Ishikawa (cell line): ENCODE results near the gene ING3.
A peak's percentile ranks its signal among the peaks of the same experiment; 100 is the strongest.

Experiments used
- CEBPB ChIP-seq: IDR thresholded peaks from 2 replicates; pipeline ENCODE4 v1.6.1; 2012
- CREB1 ChIP-seq: IDR thresholded peaks from 2 replicates; pipeline ENCODE4 v1.6.1; 2012; ENCODE audit warnings: low read depth
- EGR1 ChIP-seq: IDR thresholded peaks from 2 replicates; pipeline ENCODE4 v1.6.1; 2012
- EP300 ChIP-seq: IDR thresholded peaks from 2 replicates; pipeline ENCODE4 v1.6.1; 2012; ENCODE audit warnings: borderline replicate concordance
- FOXM1 ChIP-seq: IDR thresholded peaks from 2 replicates; pipeline ENCODE4 v1.6.1; 2012; ENCODE audit warnings: low read depth, borderline replicate concordance
- MAX ChIP-seq: IDR thresholded peaks from 2 replicates; pipeline ENCODE4 v1.6.1; 2012
- NFIC ChIP-seq: IDR thresholded peaks from 2 replicates; pipeline ENCODE4 v1.6.1; 2012
- RAD21 ChIP-seq: IDR thresholded peaks from 2 replicates; pipeline ENCODE4 v1.6.1; 2012; ENCODE audit warnings: low read depth
- TAF1 ChIP-seq: IDR thresholded peaks from 2 replicates; pipeline ENCODE4 v1.6.1; 2012; ENCODE audit warnings: low read depth, mild to moderate bottlenecking
- TCF12 ChIP-seq: IDR thresholded peaks from 2 replicates; pipeline ENCODE4 v1.6.1; 2012; ENCODE audit warnings: low read depth
- TEAD4 ChIP-seq: IDR thresholded peaks from 2 replicates; pipeline ENCODE4 v1.6.1; 2012
- YY1 ChIP-seq: IDR thresholded peaks from 2 replicates; pipeline ENCODE4 v1.6.1; 2012; ENCODE audit warnings: low read depth
- ZBTB7A ChIP-seq: IDR thresholded peaks from 2 replicates; pipeline ENCODE4 v1.6.1; 2012; ENCODE audit warnings: low read depth
- TF ChIP-seq, protein P1 (sequence below): IDR thresholded peaks from 2 replicates; pipeline ENCODE4 v1.6.1; 2012; ENCODE audit warnings: low read depth, mild to moderate bottlenecking
- TF ChIP-seq, protein P2 (sequence below): IDR thresholded peaks from 2 replicates; pipeline ENCODE4 v1.6.1; 2012

ING3 gene, protein sequence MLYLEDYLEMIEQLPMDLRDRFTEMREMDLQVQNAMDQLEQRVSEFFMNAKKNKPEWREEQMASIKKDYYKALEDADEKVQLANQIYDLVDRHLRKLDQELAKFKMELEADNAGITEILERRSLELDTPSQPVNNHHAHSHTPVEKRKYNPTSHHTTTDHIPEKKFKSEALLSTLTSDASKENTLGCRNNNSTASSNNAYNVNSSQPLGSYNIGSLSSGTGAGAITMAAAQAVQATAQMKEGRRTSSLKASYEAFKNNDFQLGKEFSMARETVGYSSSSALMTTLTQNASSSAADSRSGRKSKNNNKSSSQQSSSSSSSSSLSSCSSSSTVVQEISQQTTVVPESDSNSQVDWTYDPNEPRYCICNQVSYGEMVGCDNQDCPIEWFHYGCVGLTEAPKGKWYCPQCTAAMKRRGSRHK

GRCh38 chr7:120950539-120951308, at the start of gene ING3:
ING3 (plus strand) TSS chr7:120950777; CDS start chr7:120950897, 120 bp downstream.
- no peak for TF ChIP-seq NFIC
- peak; percentile 97 for TF ChIP-seq CREB1
- TF ChIP-seq MAX = peak; percentile 76
- peak; percentile 21; the same call in 1 of the 2 replicates for TF ChIP-seq TAF1
- TF ChIP-seq, protein P1, sequence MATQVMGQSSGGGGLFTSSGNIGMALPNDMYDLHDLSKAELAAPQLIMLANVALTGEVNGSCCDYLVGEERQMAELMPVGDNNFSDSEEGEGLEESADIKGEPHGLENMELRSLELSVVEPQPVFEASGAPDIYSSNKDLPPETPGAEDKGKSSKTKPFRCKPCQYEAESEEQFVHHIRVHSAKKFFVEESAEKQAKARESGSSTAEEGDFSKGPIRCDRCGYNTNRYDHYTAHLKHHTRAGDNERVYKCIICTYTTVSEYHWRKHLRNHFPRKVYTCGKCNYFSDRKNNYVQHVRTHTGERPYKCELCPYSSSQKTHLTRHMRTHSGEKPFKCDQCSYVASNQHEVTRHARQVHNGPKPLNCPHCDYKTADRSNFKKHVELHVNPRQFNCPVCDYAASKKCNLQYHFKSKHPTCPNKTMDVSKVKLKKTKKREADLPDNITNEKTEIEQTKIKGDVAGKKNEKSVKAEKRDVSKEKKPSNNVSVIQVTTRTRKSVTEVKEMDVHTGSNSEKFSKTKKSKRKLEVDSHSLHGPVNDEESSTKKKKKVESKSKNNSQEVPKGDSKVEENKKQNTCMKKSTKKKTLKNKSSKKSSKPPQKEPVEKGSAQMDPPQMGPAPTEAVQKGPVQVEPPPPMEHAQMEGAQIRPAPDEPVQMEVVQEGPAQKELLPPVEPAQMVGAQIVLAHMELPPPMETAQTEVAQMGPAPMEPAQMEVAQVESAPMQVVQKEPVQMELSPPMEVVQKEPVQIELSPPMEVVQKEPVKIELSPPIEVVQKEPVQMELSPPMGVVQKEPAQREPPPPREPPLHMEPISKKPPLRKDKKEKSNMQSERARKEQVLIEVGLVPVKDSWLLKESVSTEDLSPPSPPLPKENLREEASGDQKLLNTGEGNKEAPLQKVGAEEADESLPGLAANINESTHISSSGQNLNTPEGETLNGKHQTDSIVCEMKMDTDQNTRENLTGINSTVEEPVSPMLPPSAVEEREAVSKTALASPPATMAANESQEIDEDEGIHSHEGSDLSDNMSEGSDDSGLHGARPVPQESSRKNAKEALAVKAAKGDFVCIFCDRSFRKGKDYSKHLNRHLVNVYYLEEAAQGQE = no peak
- peak; percentile 86 for TF ChIP-seq YY1
- peak; percentile 40; the same call in 1 of the 2 replicates for TF ChIP-seq TCF12
- TF ChIP-seq, protein P2, sequence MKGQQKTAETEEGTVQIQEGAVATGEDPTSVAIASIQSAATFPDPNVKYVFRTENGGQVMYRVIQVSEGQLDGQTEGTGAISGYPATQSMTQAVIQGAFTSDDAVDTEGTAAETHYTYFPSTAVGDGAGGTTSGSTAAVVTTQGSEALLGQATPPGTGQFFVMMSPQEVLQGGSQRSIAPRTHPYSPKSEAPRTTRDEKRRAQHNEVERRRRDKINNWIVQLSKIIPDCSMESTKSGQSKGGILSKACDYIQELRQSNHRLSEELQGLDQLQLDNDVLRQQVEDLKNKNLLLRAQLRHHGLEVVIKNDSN = no peak
- TF ChIP-seq FOXM1 = peak; percentile 87
- no peak for TF ChIP-seq RAD21
- TF ChIP-seq CEBPB = peak; percentile 48; the same call in 1 of the 2 replicates
- no peak for TF ChIP-seq EGR1
- no peak for TF ChIP-seq EP300
- TF ChIP-seq ZBTB7A = no peak
- peak; percentile 48; the same call in 1 of the 2 replicates for TF ChIP-seq TEAD4

GRCh38 chr7:120915314-120916105, 35.1 kb upstream of the ING3 start:
- TF ChIP-seq CREB1 = no peak
- TF ChIP-seq CEBPB = no peak
- no peak for TF ChIP-seq EGR1
- TF ChIP-seq EP300 = no peak
- no peak for TF ChIP-seq TCF12
- no peak for TF ChIP-seq TAF1
- TF ChIP-seq RAD21 = no peak
- TF ChIP-seq ZBTB7A = no peak
- TF ChIP-seq, protein P1 = no peak
- TF ChIP-seq FOXM1 = no peak

- TF ChIP-seq EP300 = no peak
- no peak for TF ChIP-seq CREB1
- no peak for TF ChIP-seq FOXM1
- TF ChIP-seq YY1 = no peak
- no peak for TF ChIP-seq EGR1
- TF ChIP-seq TCF12 = no peak
- no peak for TF ChIP-seq TAF1
- TF ChIP-seq ZBTB7A = no peak
- TF ChIP-seq CEBPB = no peak
- TF ChIP-seq TEAD4 = no peak
- TF ChIP-seq RAD21 = no peak
- TF ChIP-seq MAX = no peak
- TF ChIP-seq, protein P1 = no peak
- TF ChIP-seq, protein P2 = no peak
- no peak for TF ChIP-seq NFIC
Measured at GRCh38 chr7:120916121-120916520, 34.5 kb upstream of the ING3 start.
